ENCODE measurements around the gene TRIM67. TPM values are rescaled to one million over a fixed set of nuclear protein-coding genes. Genes with fewer than 3 reads are reported as not detected.

Gene TRIM67
- total and polyA plus RNA-seq, 7 experiments from 2014 or later: 0.02 TPM; not detected in 6

GRCh38 chr1:231139125-231139649 is 22.7 kb upstream of the TRIM67 start:
- Mint-ChIP-seq H3K36me3 (peaks cover 0 to 9% (median 0%) of the 10 kb centered on the region in 5 donors), H3K9me3 (peaks cover 0 to 6% (median 2%) of the 10 kb centered on the region in 11 donors), H3K4me3 (no peak overlapping the region), H3K27ac (no peak overlapping the region), H3K27me3 (peaks cover 22 to 47% (median 41%) of the 10 kb centered on the region in 5 donors), H3K4me1 (peaks cover 0 to 4% (median 0%) of the 10 kb centered on the region in 7 donors)
- H3K27ac ChIP-seq (ENCODE audit: low read depth, low read length): no peak overlapping the region
- H3K27me3 ChIP-seq (ENCODE audit: control insufficient read depth in 2 of 2, insufficient read depth in 2 of 2, low read length in 2 of 2): peaks cover 0 to 2% of the 10 kb centered on the region in 2 donors
- no peaks in the 10 kb centered on the region for H3K36me3 ChIP-seq (ENCODE audit: control insufficient read depth in 2 of 3, insufficient read depth in 3 of 3, low read length in 3 of 3)
- ATAC-seq (no peak), DNase-seq (no peak)
- H3K9me3 ChIP-seq (ENCODE audit: control insufficient read depth in 2 of 3, low read length in 3 of 3): no peaks in the 10 kb centered on the region
- intact Hi-C loops (cut with micrococcal nuclease): no loop called here
- H3K4me3 ChIP-seq (ENCODE audit: low read length): no peak overlapping the region
- POLR2A ChIA-PET: no interaction called here
- CTCF ChIA-PET: no interaction called here
- H3K4me1 ChIP-seq (ENCODE audit: control insufficient read depth in 2 of 2, insufficient read depth in 2 of 2, low read length in 2 of 2): no peaks in the 10 kb centered on the region

- no peak for ATAC-seq
- Histone ChIP-seq H3K27ac (ENCODE audit: low read depth, low read length) (no peak overlapping the region), H3K4me1 (ENCODE audit: control insufficient read depth in 2 of 2, insufficient read depth in 2 of 2, low read length in 2 of 2) (no peaks in the 10 kb centered on the region), H3K4me3 (ENCODE audit: low read length) (no peak overlapping the region), H3K36me3 (ENCODE audit: control insufficient read depth in 2 of 3, insufficient read depth in 3 of 3, low read length in 3 of 3) (no peaks in the 10 kb centered on the region), H3K27me3 (ENCODE audit: control insufficient read depth in 2 of 2, insufficient read depth in 2 of 2, low read length in 2 of 2) (peaks cover 0 to 2% of the 10 kb centered on the region in 2 donors), H3K9me3 (ENCODE audit: control insufficient read depth in 2 of 3, low read length in 3 of 3) (no peaks in the 10 kb centered on the region)
- POLR2A ChIA-PET: no interaction called here
- CTCF ChIA-PET: no interaction called here
- intact Hi-C loops (cut with micrococcal nuclease): no loop called here
- Mint-ChIP-seq H3K4me1 (peaks cover 0 to 4% (median 0%) of the 10 kb centered on the region in 7 donors), H3K9me3 (peaks cover 0 to 6% (median 2%) of the 10 kb centered on the region in 11 donors), H3K4me3 (no peak overlapping the region), H3K36me3 (peaks cover 0 to 9% (median 0%) of the 10 kb centered on the region in 5 donors), H3K27me3 (peaks cover 22 to 51% (median 41%) of the 10 kb centered on the region in 5 donors), H3K27ac (no peak overlapping the region)
- no peak for DNase-seq
These were observed 21.9 kb upstream of the TRIM67 start for GRCh38 chr1:231139659-231140654.

GRCh38 chr1:231144416-231145193 is 17.3 kb upstream of the TRIM67 start:
- Histone ChIP-seq H3K9me3 (ENCODE audit: control insufficient read depth in 2 of 3, low read length in 3 of 3) (no peaks in the 10 kb centered on the region), H3K4me1 (ENCODE audit: control insufficient read depth in 2 of 2, insufficient read depth in 2 of 2, low read length in 2 of 2) (no peaks in the 10 kb centered on the region), H3K4me3 (ENCODE audit: low read length) (no peak overlapping the region), H3K27me3 (ENCODE audit: control insufficient read depth in 2 of 2, insufficient read depth in 2 of 2, low read length in 2 of 2) (peaks cover 0 to 2% of the 10 kb centered on the region in 2 donors), H3K27ac (ENCODE audit: low read depth, low read length) (no peak overlapping the region), H3K36me3 (ENCODE audit: control insufficient read depth in 2 of 3, insufficient read depth in 3 of 3, low read length in 3 of 3) (no peaks in the 10 kb centered on the region)
- DNase-seq (no peak), ATAC-seq (no peak)
- Mint-ChIP-seq H3K27me3 (peaks cover 25 to 71% (median 53%) of the 10 kb centered on the region in 5 donors), H3K9me3 (peaks cover 0 to 6% (median 2%) of the 10 kb centered on the region in 11 donors), H3K4me1 (peaks cover 0 to 2% (median 0%) of the 10 kb centered on the region in 7 donors), H3K4me3 (no peak overlapping the region), H3K27ac (no peak overlapping the region), H3K36me3 (peaks cover 0 to 9% (median 0%) of the 10 kb centered on the region in 5 donors)
- intact Hi-C loops (cut with micrococcal nuclease): no loop called here
- CTCF ChIA-PET: no interaction called here
- POLR2A ChIA-PET: no interaction called here

GRCh38 chr1:231147896-231148295 is 14.0 kb upstream of the TRIM67 start:
- ATAC-seq (no peak), DNase-seq (no peak)
- Histone ChIP-seq H3K27me3 (ENCODE audit: control insufficient read depth in 2 of 2, insufficient read depth in 2 of 2, low read length in 2 of 2) (peaks cover 0 to 2% of the 10 kb centered on the region in 2 donors), H3K27ac (ENCODE audit: low read depth, low read length) (no peak overlapping the region), H3K4me3 (ENCODE audit: low read length) (no peak overlapping the region), H3K9me3 (ENCODE audit: control insufficient read depth in 2 of 3, low read length in 3 of 3) (peaks cover 0 to 14% (median 0%) of the 10 kb centered on the region in 3 experiments), H3K36me3 (ENCODE audit: control insufficient read depth in 2 of 3, insufficient read depth in 3 of 3, low read length in 3 of 3) (no peaks in the 10 kb centered on the region), H3K4me1 (ENCODE audit: control insufficient read depth in 2 of 2, insufficient read depth in 2 of 2, low read length in 2 of 2) (no peaks in the 10 kb centered on the region)
- Mint-ChIP-seq H3K4me1 (no peaks in the 10 kb centered on the region), H3K27ac (no peak overlapping the region), H3K4me3 (no peak overlapping the region), H3K27me3 (peaks cover 17 to 48% (median 35%) of the 10 kb centered on the region in 5 donors), H3K9me3 (peaks cover 4 to 33% (median 13%) of the 10 kb centered on the region in 11 donors), H3K36me3 (peaks cover 0 to 4% (median 0%) of the 10 kb centered on the region in 5 donors)
- CTCF ChIA-PET: no interaction called here
- intact Hi-C loops (cut with micrococcal nuclease): no loop called here
- POLR2A ChIA-PET: no interaction called here

GRCh38 chr1:231151811-231152210 is 10.0 kb upstream of the TRIM67 start:
- CTCF ChIA-PET: interaction anchor here (0.6 kb wide), 1 partner anchor 188 kb away, joined by 3 read pairs; no protein-coding TSS in a partner anchor

GRCh38 chr1:231153726-231154125 is 8.1 kb upstream of the TRIM67 start:
- Histone ChIP-seq H3K36me3 (ENCODE audit: control insufficient read depth in 2 of 3, insufficient read depth in 3 of 3, low read length in 3 of 3) (no peaks in the 10 kb centered on the region), H3K4me3 (ENCODE audit: low read length) (no peak overlapping the region), H3K4me1 (ENCODE audit: control insufficient read depth in 2 of 2, insufficient read depth in 2 of 2, low read length in 2 of 2) (no peaks in the 10 kb centered on the region), H3K9me3 (ENCODE audit: control insufficient read depth in 2 of 3, low read length in 3 of 3) (peaks cover 0 to 14% (median 0%) of the 10 kb centered on the region in 3 experiments), H3K27ac (ENCODE audit: low read depth, low read length) (no peak overlapping the region), H3K27me3 (ENCODE audit: control insufficient read depth in 2 of 2, insufficient read depth in 2 of 2, low read length in 2 of 2) (no peaks in the 10 kb centered on the region)
- ATAC-seq (no peak), DNase-seq (no peak)
- H3K4me3 Mint-ChIP-seq: no peak overlapping the region
- H3K36me3 Mint-ChIP-seq: peaks cover 0 to 4% (median 0%) of the 10 kb centered on the region in 5 donors
- H3K27me3 Mint-ChIP-seq: peaks cover 37 to 62% (median 47%) of the 10 kb centered on the region in 5 donors
- CTCF ChIA-PET: no interaction called here
- POLR2A ChIA-PET: no interaction called here
- H3K9me3 Mint-ChIP-seq: peaks cover 4 to 34% (median 14%) of the 10 kb centered on the region in 11 donors
- no peaks in the 10 kb centered on the region for H3K4me1 Mint-ChIP-seq
- no peak overlapping the region for H3K27ac Mint-ChIP-seq
- intact Hi-C loops (cut with micrococcal nuclease): no loop called here

More at GRCh38 chr1:231151811-231152210, 10.0 kb upstream of the TRIM67 start:
- Mint-ChIP-seq H3K4me1 (no peaks in the 10 kb centered on the region), H3K4me3 (no peak overlapping the region), H3K9me3 (peaks cover 4 to 34% (median 14%) of the 10 kb centered on the region in 11 donors), H3K27me3 (peaks cover 31 to 45% (median 35%) of the 10 kb centered on the region in 5 donors), H3K36me3 (peaks cover 0 to 4% (median 0%) of the 10 kb centered on the region in 5 donors), H3K27ac (no peak overlapping the region)
- POLR2A ChIA-PET: interaction anchor here (0.6 kb wide), 1 partner anchor 9 kb away, joined by 3 read pairs; no protein-coding TSS in a partner anchor
- intact Hi-C loops (cut with micrococcal nuclease): no loop called here
- H3K27ac ChIP-seq (ENCODE audit: low read depth, low read length): no peak overlapping the region
- H3K9me3 ChIP-seq (ENCODE audit: control insufficient read depth in 2 of 3, low read length in 3 of 3): peaks cover 0 to 14% (median 0%) of the 10 kb centered on the region in 3 experiments
- DNase-seq (no peak), ATAC-seq (no peak)
- H3K4me1 ChIP-seq (ENCODE audit: control insufficient read depth in 2 of 2, insufficient read depth in 2 of 2, low read length in 2 of 2): no peaks in the 10 kb centered on the region
- H3K36me3 ChIP-seq (ENCODE audit: control insufficient read depth in 2 of 3, insufficient read depth in 3 of 3, low read length in 3 of 3): no peaks in the 10 kb centered on the region
- no peaks in the 10 kb centered on the region for H3K27me3 ChIP-seq (ENCODE audit: control insufficient read depth in 2 of 2, insufficient read depth in 2 of 2, low read length in 2 of 2)
- no peak overlapping the region for H3K4me3 ChIP-seq (ENCODE audit: low read length)
